DND-41 (cell line): ENCODE results near the gene VAPB.

Source experiments
- ATAC-seq: fragments of 200-7000 bp; cut with Tn5 transposase; 3 replicates; pipeline ENCODE4 v1.9.1; 2021; ENCODE audit warnings: low read depth; ENCODE audit not compliant: insufficient read depth
- DNase-seq: peaks from one replicate; pipeline ENCODE4 v3.0.0-alpha.2; 2020
- H2AFZ ChIP-seq: 2 replicates; pipeline ENCODE4 v1.6.0; 2012; ENCODE audit warnings: low read depth, low read length
- H3K27ac ChIP-seq: 2 replicates; pipeline ENCODE4 v1.5.1; 2012; ENCODE audit warnings: low read length, inconsistent platforms
- H3K27me3 ChIP-seq: fragments of 200-600 bp; sonication (generic); 2 replicates; pipeline ENCODE4 v1.6.0; 2012; ENCODE audit warnings: low read length, mild to moderate bottlenecking, inconsistent platforms; ENCODE audit not compliant: insufficient read depth, poor library complexity
- H3K36me3 ChIP-seq: 2 replicates; pipeline ENCODE4 v1.5.1; 2012; ENCODE audit warnings: low read length, inconsistent platforms; ENCODE audit not compliant: insufficient read depth
- H3K4me1 ChIP-seq: 2 replicates; pipeline ENCODE4 v1.5.1; 2012; ENCODE audit warnings: mild to moderate bottlenecking, low read length; ENCODE audit not compliant: insufficient read depth
- H3K4me2 ChIP-seq: 2 replicates; pipeline ENCODE4 v1.6.0; 2012; ENCODE audit warnings: mild to moderate bottlenecking, moderate library complexity, low read length, inconsistent platforms; ENCODE audit not compliant: insufficient read depth
- H3K4me3 ChIP-seq, 2 experiments: fragments of 200-600 bp in 1 of 2; shearing (Covaris generic) in 1 of 2; 2 replicates each; pipeline ENCODE4 v1.5.1; 2012 to 2016; ENCODE audit warnings: inconsistent platforms in 2 of 2, low read length in 2 of 2, mild to moderate bottlenecking in 2 of 2, low read depth in 1 of 2, moderate library complexity in 1 of 2
- H3K79me2 ChIP-seq: 2 replicates; pipeline ENCODE4 v1.6.0; 2012; ENCODE audit warnings: low read length, inconsistent platforms; ENCODE audit not compliant: insufficient read depth
- H3K9ac ChIP-seq: 2 replicates; pipeline ENCODE4 v1.6.0; 2012; ENCODE audit warnings: low read depth, mild to moderate bottlenecking, inconsistent platforms, low read length, moderate library complexity
- H3K9me3 ChIP-seq: 2 replicates; pipeline ENCODE4 v1.5.1; 2012; ENCODE audit warnings: low read length, moderate library complexity, mild to moderate bottlenecking, inconsistent platforms; ENCODE audit not compliant: insufficient read depth, severe bottlenecking
- H4K20me1 ChIP-seq: 2 replicates; pipeline ENCODE4 v1.6.0; 2012; ENCODE audit warnings: low read length; ENCODE audit not compliant: insufficient read depth
- CTCF ChIP-seq: IDR thresholded peaks from 2 replicates; pipeline ENCODE4 v1.5.1; 2012; ENCODE audit warnings: borderline replicate concordance, low read length, moderate library complexity, mild to moderate bottlenecking; ENCODE audit not compliant: poor library complexity, severe bottlenecking; ENCODE audit errors: extremely low read depth
- EZH2 ChIP-seq: IDR thresholded peaks from 3 replicates; pipeline ENCODE4 v1.6.1; 2012; ENCODE audit warnings: borderline replicate concordance, low read depth, mild to moderate bottlenecking, moderate library complexity, low read length, inconsistent platforms; ENCODE audit not compliant: severe bottlenecking

VAPB gene

GRCh38 chr20:58401162-58401561 lies 12.1 kb downstream of the VAPB start:
- Histone ChIP-seq H3K27me3 (no peaks in the 10 kb centered on the region), H4K20me1 (peaks cover 93% of the 10 kb centered on the region), H3K36me3 (peaks cover 9% of the 10 kb centered on the region; the same call in 1 of the 2 replicates), H3K4me2 (no peak overlapping the region), H3K27ac (no peak overlapping the region), H3K9me3 (no peaks in the 10 kb centered on the region), H3K4me3 (no peak overlapping the region), H3K9ac (no peak overlapping the region), H3K4me1 (no peaks in the 10 kb centered on the region), H3K79me2 (peaks cover 100% of the 10 kb centered on the region), H2AFZ (no peak overlapping the region)
- no peak for ATAC-seq
- DNase-seq: no peak
- TF ChIP-seq CTCF (no peak), EZH2 (no peak)

- no peak overlapping the region for H3K4me3 ChIP-seq
- no peak overlapping the region for H3K4me2 ChIP-seq
- H3K36me3 ChIP-seq: peaks cover 9% of the 10 kb centered on the region; the same call in 1 of the 2 replicates
- no peak overlapping the region for H3K27ac ChIP-seq
- TF ChIP-seq EZH2 (no peak), CTCF (no peak)
- peaks cover 93% of the 10 kb centered on the region for H4K20me1 ChIP-seq
- H2AFZ ChIP-seq: no peak overlapping the region
- no peak for ATAC-seq
- no peaks in the 10 kb centered on the region for H3K27me3 ChIP-seq
- no peak for DNase-seq
- H3K9ac ChIP-seq: no peak overlapping the region
- no peaks in the 10 kb centered on the region for H3K4me1 ChIP-seq
- no peaks in the 10 kb centered on the region for H3K9me3 ChIP-seq
- peaks cover 100% of the 10 kb centered on the region for H3K79me2 ChIP-seq
Observed at GRCh38 chr20:58402305-58402704, 13.3 kb downstream of the VAPB start.

- H4K20me1 ChIP-seq: peaks cover 89% of the 10 kb centered on the region
Observed at GRCh38 chr20:58402827-58403226, 13.8 kb downstream of the VAPB start.

More at GRCh38 chr20:58402827-58403226, 13.8 kb downstream of the VAPB start:
- Histone ChIP-seq H3K27me3 (no peaks in the 10 kb centered on the region), H3K4me3 (no peak overlapping the region), H3K36me3 (peaks cover 7% of the 10 kb centered on the region; the same call in 1 of the 2 replicates), H3K79me2 (peaks cover 100% of the 10 kb centered on the region), H3K4me1 (no peaks in the 10 kb centered on the region), H3K27ac (no peak overlapping the region), H3K4me2 (no peak overlapping the region), H3K9me3 (no peaks in the 10 kb centered on the region), H2AFZ (no peak overlapping the region), H3K9ac (no peak overlapping the region)
- ATAC-seq (no peak), DNase-seq (no peak)
- TF ChIP-seq EZH2: no peak
- TF ChIP-seq CTCF: no peak
